SK-N-SH treated with all-trans-retinoic acid at 6 μM for 48 hours (cell line): Measurements from ENCODE around the gene PRKD2.

ENCODE experiments used
- ATAC-seq: fragments of 200-7000 bp; cut with Tn5 transposase; 3 replicates; pipeline ENCODE4 v1.9.1; 2020; ENCODE audit warnings: mild to moderate bottlenecking, moderate library complexity
- ARNTL ChIP-seq: fragments of 450-650 bp; formaldehyde crosslinking; IDR thresholded peaks from 2 replicates; pipeline ENCODE4 v1.5.0; 2020; ENCODE audit warnings: low read depth, mild to moderate bottlenecking, moderate library complexity, borderline replicate concordance
- BACH2 ChIP-seq: fragments of 250-450 bp; sonication (Bioruptor Pico); IDR thresholded peaks from 2 replicates; pipeline ENCODE4 v1.9.0; 2021; ENCODE audit warnings: mild to moderate bottlenecking, borderline replicate concordance
- CREB5 ChIP-seq: fragments of 250-450 bp; sonication (Bioruptor Pico); IDR thresholded peaks from 2 replicates; pipeline ENCODE4 v1.5.1; 2020; ENCODE audit warnings: low read depth, mild to moderate bottlenecking, moderate library complexity
- CSDC2 ChIP-seq: fragments of 250-450 bp; sonication (Bioruptor Pico); IDR thresholded peaks from 2 replicates; pipeline ENCODE4 v1.5.0; 2020; ENCODE audit warnings: mild to moderate bottlenecking, moderate library complexity
- CSRNP3 ChIP-seq: fragments of 250-450 bp; sonication (Bioruptor Pico); IDR thresholded peaks from 2 replicates; pipeline ENCODE4 v1.5.1; 2021; ENCODE audit warnings: mild to moderate bottlenecking, moderate library complexity
- ESRRG ChIP-seq: fragments of 250-450 bp; sonication (Bioruptor Pico); IDR thresholded peaks from 2 replicates; pipeline ENCODE4 v1.6.1; 2021; ENCODE audit warnings: mild to moderate bottlenecking
- GLIS3 ChIP-seq: fragments of 250-450 bp; sonication (Bioruptor Pico); IDR thresholded peaks from 2 replicates; pipeline ENCODE4 v1.5.0; 2020; ENCODE audit warnings: mild to moderate bottlenecking, moderate library complexity
- ISL1 ChIP-seq: fragments of 250-450 bp; sonication (Bioruptor Pico); IDR thresholded peaks from 2 replicates; pipeline ENCODE4 v2.1.2; 2022; ENCODE audit warnings: mild to moderate bottlenecking, moderate library complexity
- OSR1 ChIP-seq: fragments of 250-450 bp; sonication (Bioruptor Pico); IDR thresholded peaks from 2 replicates; pipeline ENCODE4 v1.8.0; 2022; ENCODE audit warnings: moderate library complexity, mild to moderate bottlenecking, inconsistent platforms
- PATZ1 ChIP-seq: fragments of 250-450 bp; sonication (Bioruptor Pico); IDR thresholded peaks from 2 replicates; pipeline ENCODE4 v1.8.0; 2020; ENCODE audit warnings: mild to moderate bottlenecking, moderate library complexity, borderline replicate concordance
- POU6F1 ChIP-seq: fragments of 250-450 bp; sonication (Bioruptor Pico); IDR thresholded peaks from 2 replicates; pipeline ENCODE4 v1.8.0; 2021; ENCODE audit warnings: low read depth, mild to moderate bottlenecking, moderate library complexity, borderline replicate concordance
- PPARA ChIP-seq: fragments of 250-450 bp; sonication (Bioruptor Pico); IDR thresholded peaks from 2 replicates; pipeline ENCODE4 v1.5.0; 2020; ENCODE audit warnings: mild to moderate bottlenecking, borderline replicate concordance
- RARB ChIP-seq: fragments of 250-450 bp; sonication (Bioruptor Pico); IDR thresholded peaks from 2 replicates; pipeline ENCODE4 v1.8.0; 2021; ENCODE audit warnings: mild to moderate bottlenecking, moderate library complexity
- SNAI2 ChIP-seq: fragments of 250-450 bp; sonication (Bioruptor Pico); IDR thresholded peaks from 2 replicates; pipeline ENCODE4 v1.5.0; 2020; ENCODE audit warnings: mild to moderate bottlenecking, moderate library complexity
- TCF4 ChIP-seq: fragments of 250-450 bp; sonication (Bioruptor Pico); IDR thresholded peaks from 2 replicates; pipeline ENCODE4 v1.8.0; 2021; ENCODE audit warnings: mild to moderate bottlenecking, moderate library complexity, borderline replicate concordance
- TOX ChIP-seq: fragments of 250-450 bp; sonication (Bioruptor Pico); IDR thresholded peaks from 2 replicates; pipeline ENCODE4 v1.8.0; 2021; ENCODE audit warnings: mild to moderate bottlenecking, moderate library complexity, borderline replicate concordance
- TSHZ2 ChIP-seq: fragments of 250-450 bp; sonication (Bioruptor Pico); IDR thresholded peaks from 2 replicates; pipeline ENCODE4 v1.5.0; 2020; ENCODE audit warnings: mild to moderate bottlenecking, moderate library complexity
- ZC3H10 ChIP-seq: fragments of 250-450 bp; sonication (Bioruptor Pico); IDR thresholded peaks from 2 replicates; pipeline ENCODE4 v1.5.1; 2021; ENCODE audit warnings: mild to moderate bottlenecking, moderate library complexity
- ZFP3 ChIP-seq: fragments of 250-450 bp; sonication (Bioruptor Pico); IDR thresholded peaks from 2 replicates; pipeline ENCODE4 v1.5.0; 2020; ENCODE audit warnings: mild to moderate bottlenecking, moderate library complexity
- ZFP30 ChIP-seq: fragments of 450-650 bp; formaldehyde crosslinking; IDR thresholded peaks from 2 replicates; pipeline ENCODE4 v1.5.0; 2022; ENCODE audit warnings: mild to moderate bottlenecking, moderate library complexity
- ZNF565 ChIP-seq: fragments of 450-650 bp; formaldehyde crosslinking; conservative IDR thresholded peaks from 2 replicates; pipeline ENCODE4 v1.5.0; 2020; ENCODE audit warnings: low read depth, mild to moderate bottlenecking, moderate library complexity
- ZNF70 ChIP-seq: fragments of 450-650 bp; formaldehyde crosslinking; IDR thresholded peaks from 2 replicates; pipeline ENCODE4 v1.5.0; 2020; ENCODE audit warnings: mild to moderate bottlenecking, moderate library complexity
- ZNF8 ChIP-seq: fragments of 450-650 bp; formaldehyde crosslinking; IDR thresholded peaks from 2 replicates; pipeline ENCODE4 v1.5.0; 2020; ENCODE audit warnings: mild to moderate bottlenecking, moderate library complexity

PRKD2 gene

GRCh38 chr19:46633130-46633529 lies 83.8 kb downstream of the PRKD2 start:
- TF ChIP-seq TOX (CRISPR knock-in tag), result no peak
- TF ChIP-seq OSR1, result no peak
- TF ChIP-seq ISL1, result no peak
- TF ChIP-seq ZFP3, result no peak
- no peak for TF ChIP-seq CSRNP3
- TF ChIP-seq ESRRG (CRISPR knock-in tag), result no peak
- no peak for TF ChIP-seq CSDC2 (CRISPR knock-in tag)
- no peak for TF ChIP-seq SNAI2
- TF ChIP-seq ZFP30 (CRISPR knock-in tag), result no peak
- TF ChIP-seq RARB, result no peak
- TF ChIP-seq CREB5 (CRISPR knock-in tag), result no peak
- TF ChIP-seq POU6F1 (CRISPR knock-in tag), result no peak
- ATAC-seq, result no peak

- ATAC-seq, result peak; percentile 4; the same call in 1 of the 3 replicates
- no peak for TF ChIP-seq OSR1
- TF ChIP-seq GLIS3 (CRISPR knock-in tag), result no peak
- peak; percentile 48; the same call in 1 of the 2 replicates for TF ChIP-seq ZNF8 (CRISPR knock-in tag)
- TF ChIP-seq ZNF70 (CRISPR knock-in tag), result 0 out of 2 replicates have a peak, but pooled peaks have one; percentile 25
- TF ChIP-seq TSHZ2 (CRISPR knock-in tag), result 0 out of 2 replicates have a peak, but pooled peaks have one; percentile 64
- TF ChIP-seq RARB, result no peak
- TF ChIP-seq ZNF565 (CRISPR knock-in tag), result no peak
- TF ChIP-seq SNAI2, result no peak
- TF ChIP-seq CREB5 (CRISPR knock-in tag), result no peak
- no peak for TF ChIP-seq ESRRG (CRISPR knock-in tag)
- TF ChIP-seq ISL1, result no peak
- TF ChIP-seq ARNTL (CRISPR knock-in tag), result 0 out of 2 replicates have a peak, but pooled peaks have one; percentile 43
- no peak for TF ChIP-seq PPARA (CRISPR knock-in tag)
- no peak for TF ChIP-seq POU6F1 (CRISPR knock-in tag)
- TF ChIP-seq BACH2 (CRISPR knock-in tag), result no peak
- no peak for TF ChIP-seq CSDC2 (CRISPR knock-in tag)
- no peak for TF ChIP-seq TCF4 (CRISPR knock-in tag)
- no peak for TF ChIP-seq ZFP30 (CRISPR knock-in tag)
- TF ChIP-seq ZFP3, result no peak
- no peak for TF ChIP-seq TOX (CRISPR knock-in tag)
- no peak for TF ChIP-seq ZC3H10
- TF ChIP-seq CSRNP3, result no peak
- TF ChIP-seq PATZ1 (CRISPR knock-in tag), result no peak
- TF ChIP-seq, all 23 proteins: peak for 4
These were observed 85.4 kb downstream of the PRKD2 start for GRCh38 chr19:46631481-46631880.
